Activated CD4-positive, alpha-beta T cell treated with anti-CD3 and anti-CD28 coated beads for 1 hour (primary cell): ENCODE measurements around the gene FN3K.
"Not testable (repeated sequence)": the region's sequence is repeated elsewhere in the genome, so short reads cannot be mapped to it uniquely, and the experiment has no call there.

Experiments used
- DNase-seq: peaks from one replicate; pipeline ENCODE4 v3.0.0-alpha.2; 2020

FN3K gene

GRCh38 chr17:82775001-82775823 is 39.8 kb downstream of the FN3K start:
- peak; percentile 24 for DNase-seq

DNA sequence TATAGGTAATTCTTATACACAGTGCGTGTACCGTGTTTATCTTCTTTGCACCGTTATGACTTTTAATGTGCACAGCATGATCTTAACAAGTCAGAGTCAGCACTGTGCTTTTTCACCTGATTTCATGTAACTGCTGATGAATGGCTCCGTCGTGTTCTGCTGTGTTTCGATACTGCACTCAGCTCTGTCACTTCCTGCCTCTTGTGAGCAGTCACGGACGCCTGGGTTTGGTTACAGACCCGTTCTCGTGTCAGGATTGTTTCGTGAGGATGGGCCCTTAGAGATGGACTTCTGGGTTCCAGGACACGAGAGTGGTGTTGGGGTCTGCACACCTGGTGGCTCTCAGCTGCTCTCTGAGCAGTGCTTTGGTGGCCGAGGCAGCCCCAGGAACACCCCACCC is 41.0 kb downstream of the FN3K start:
- no peak for DNase-seq

- not testable (repeated sequence) for DNase-seq
Measured at GRCh38 chr17:82777778-82778375, 42.5 kb downstream of the FN3K start.

- no peak for DNase-seq
Measured at GRCh38 chr17:82779541-82779940, 44.1 kb downstream of the FN3K start.

- DNase-seq = no peak
Measured at GRCh38 chr17:82780195-82780594, 44.8 kb downstream of the FN3K start.

DNA sequence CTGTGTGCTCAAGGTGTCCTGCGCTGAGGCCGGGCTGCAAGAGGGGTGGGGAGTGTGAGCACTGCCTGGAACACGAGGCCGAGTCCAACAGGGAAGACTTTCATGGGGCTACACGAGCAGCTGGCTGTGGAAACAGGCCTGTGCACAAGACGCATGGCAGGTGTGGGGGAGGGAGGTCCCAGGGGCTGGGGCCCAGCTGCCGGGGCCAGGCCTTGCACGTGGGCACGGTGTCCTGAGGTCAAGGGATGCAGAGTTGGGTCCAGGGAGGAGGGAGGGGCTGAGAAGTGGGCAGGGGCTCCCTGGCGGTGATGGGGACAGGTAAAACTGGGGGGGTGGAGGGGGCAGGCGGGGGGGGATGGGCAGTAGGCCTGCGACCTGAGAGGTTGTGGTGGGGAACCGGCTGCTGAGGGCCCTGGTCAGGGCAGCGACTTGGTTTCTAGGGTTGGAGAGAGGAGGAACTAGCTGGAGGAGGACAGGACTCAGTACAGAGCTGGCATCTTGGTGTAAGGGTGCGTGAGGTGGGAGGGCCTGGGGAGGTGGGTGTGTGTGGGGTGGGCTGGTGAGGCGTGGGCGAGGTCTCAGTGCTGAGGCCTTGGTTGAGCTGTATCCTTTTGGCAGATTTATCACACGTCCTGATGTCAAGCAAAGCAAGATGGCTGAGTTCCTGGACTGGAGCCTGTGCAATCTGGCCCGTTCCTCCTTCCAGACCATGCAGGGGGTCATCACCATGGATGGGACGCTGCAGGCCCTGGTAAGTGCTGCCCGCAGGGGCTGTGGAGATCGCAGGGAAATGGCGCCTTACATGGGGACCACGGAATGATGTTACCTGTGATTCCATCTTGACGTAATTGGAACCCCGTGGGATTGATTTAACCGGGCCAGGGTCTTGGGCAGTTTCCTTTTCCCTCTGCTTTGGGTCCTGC is 45.8 kb downstream of the FN3K start:
- no peak for DNase-seq

GRCh38 chr17:82781894-82782274 is 46.5 kb downstream of the FN3K start:
- DNase-seq = peak; percentile 81

GRCh38 chr17:82782657-82783207 is 47.3 kb downstream of the FN3K start:
- DNase-seq = no peak

GRCh38 chr17:82783498-82783897 is 48.1 kb downstream of the FN3K start:
- DNase-seq = no peak

DNA sequence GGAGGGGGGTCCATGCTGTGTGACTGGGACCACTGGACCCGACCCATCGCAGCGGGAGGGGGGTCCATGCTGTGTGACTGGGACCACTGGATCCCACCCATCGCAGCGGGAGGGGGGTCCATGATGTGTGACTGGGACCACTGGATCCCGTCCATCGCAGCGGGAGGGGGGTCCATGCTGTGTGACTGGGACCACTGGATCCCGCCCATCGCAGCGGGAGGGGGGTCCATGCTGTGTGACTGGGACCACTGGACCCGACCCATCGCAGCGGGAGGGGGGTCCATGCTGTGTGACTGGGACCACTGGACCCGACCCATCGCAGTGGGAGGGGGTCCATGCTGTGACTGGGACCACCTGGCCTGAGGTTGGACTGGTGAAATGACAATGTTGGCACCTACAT is 50.2 kb downstream of the FN3K start:
- not testable (repeated sequence) for DNase-seq

DNA sequence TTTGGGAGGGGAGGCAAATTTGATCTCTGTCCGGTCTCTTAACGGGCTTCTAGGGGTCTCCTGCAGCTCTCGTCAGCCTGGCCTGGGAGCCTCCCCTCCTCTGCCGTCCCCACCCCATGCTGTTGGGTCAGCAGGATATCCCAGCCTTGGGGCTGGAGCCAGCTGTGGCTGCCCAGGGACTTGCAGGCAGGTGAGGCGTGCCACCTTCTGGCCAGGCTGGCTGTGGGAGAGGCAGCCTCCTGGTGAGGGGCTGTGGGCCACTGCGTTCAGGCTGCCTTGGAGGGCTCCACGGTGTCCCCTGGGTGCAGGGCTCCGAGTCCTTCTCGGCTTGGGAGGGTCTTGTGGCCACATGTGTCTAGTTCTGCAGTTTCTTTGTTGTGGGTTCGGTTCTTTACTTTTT is 51.0 kb downstream of the FN3K start:
- no peak for DNase-seq

- no peak for DNase-seq
Measured at GRCh38 chr17:82787081-82787848, 51.9 kb downstream of the FN3K start.

- DNase-seq = no peak
Measured at GRCh38 chr17:82788206-82789001, 53.0 kb downstream of the FN3K start.

DNA sequence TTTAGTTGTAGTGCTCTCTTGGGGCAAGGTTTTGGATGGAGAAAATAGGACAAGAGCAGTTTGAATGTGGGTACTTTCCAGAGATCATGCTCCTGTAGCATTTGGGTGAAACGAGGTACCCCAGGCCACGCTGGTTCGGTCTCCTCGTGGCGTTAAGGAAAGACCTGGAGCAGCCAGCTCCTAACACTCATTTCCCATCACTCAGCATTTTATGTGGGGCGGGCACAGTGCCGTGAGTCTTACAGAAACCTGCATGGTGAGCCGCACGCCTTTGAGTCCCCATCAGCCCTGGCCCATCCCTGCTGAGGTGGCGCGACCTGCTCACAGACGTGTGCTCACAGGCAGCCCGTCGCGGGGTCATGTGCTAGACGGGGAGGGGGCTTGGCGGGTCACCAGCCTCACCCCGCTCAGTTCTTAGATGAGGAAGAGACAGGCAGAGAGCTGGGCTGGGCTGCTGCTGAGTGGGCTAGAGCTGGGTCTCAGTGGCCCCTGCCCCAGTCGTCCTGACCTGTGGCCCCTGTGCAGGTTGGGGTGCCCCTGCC is 53.7 kb downstream of the FN3K start:
- no peak for DNase-seq

DNA sequence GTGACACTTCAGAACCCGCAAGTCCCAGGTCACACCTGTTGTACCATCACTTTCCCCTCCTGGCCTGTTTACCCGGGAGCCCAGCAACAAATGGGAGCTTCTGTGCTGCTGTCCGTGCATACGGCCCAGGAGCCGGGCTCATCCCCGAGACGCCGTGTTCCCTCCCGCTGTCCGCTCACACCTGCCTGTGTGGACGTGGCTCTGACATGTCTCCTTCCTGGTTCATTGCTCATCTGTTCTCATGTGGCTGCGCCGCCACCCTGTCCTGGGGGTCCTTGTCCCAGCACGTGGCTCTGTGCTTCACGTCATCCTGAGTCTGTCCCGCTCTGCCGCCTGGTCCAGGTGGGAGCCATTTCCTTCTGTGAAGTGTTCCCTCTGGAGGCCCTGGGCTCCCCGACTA is 54.4 kb downstream of the FN3K start:
- no peak for DNase-seq

DNA sequence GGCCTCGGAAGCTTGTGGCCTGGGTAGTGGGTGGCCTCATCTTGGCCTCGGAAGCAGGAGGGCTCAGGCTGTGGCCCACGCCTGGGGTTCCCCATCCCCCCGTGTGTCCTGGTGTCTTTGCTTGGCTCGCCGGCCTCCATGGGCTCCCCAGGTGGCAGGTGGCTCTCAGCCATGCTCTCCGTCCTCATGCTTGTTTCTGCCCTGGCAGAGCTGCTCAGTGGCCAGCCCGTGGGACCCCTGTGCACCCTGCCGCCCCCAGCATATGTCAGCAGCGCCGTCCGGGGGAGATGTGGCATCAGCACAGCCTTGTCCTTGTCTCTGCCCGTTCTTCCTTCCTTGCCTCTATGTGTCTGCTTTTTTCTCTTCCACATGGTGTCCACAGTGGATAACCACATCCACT is 55.0 kb downstream of the FN3K start:
- DNase-seq = no peak

- no peak for DNase-seq
Measured at GRCh38 chr17:82791532-82791931, 56.1 kb downstream of the FN3K start.

- DNase-seq = no peak
Measured at GRCh38 chr17:82793974-82794630, 58.7 kb downstream of the FN3K start.

GRCh38 chr17:82794781-82795482 is 59.5 kb downstream of the FN3K start:
- no peak for DNase-seq

DNA sequence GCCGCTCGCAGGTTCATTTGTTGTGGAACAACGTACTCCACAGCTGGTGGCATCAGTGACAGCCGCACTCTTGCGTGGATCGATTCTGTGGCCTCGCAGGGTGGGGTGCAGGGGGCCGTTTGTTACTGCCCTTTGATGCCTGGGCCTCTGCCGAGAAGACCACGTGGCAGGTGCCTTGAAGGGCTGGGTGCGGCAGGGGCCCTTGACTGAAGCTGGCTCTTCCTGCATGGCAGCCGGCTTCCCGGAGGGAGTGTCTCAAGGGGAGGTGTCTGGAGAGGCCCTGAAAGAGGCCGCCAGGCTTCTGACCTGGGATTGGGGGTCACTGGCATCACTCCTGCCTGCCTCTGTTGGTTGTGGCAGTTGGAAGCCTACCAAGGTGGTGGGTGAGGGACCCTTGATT is 60.2 kb downstream of the FN3K start:
- no peak for DNase-seq
